Mesenchymal stem cell (in vitro differentiated cells and primary cell): Measurements from ENCODE around the gene HOXB4.

ENCODE experiments used
- DNase-seq: peaks from one replicate; pipeline ENCODE4 v3.0.0-alpha.2; 2013
- H2AFZ ChIP-seq: one replicate; pipeline ENCODE4 v1.6.1; 2013; ENCODE audit warnings: low read depth, mild to moderate bottlenecking, control low read depth, inconsistent platforms, low read length, moderate library complexity
- H2AK5ac ChIP-seq: 2 replicates; pipeline ENCODE4 v1.6.1; 2013; ENCODE audit warnings: low read length, moderate library complexity, mild to moderate bottlenecking, inconsistent platforms; ENCODE audit not compliant: severe bottlenecking
- H2BK120ac ChIP-seq: one replicate; pipeline ENCODE4 v1.6.1; 2013; ENCODE audit warnings: low read depth, mild to moderate bottlenecking, inconsistent platforms, low read length, moderate library complexity
- H2BK12ac ChIP-seq, 2 experiments: one replicate each; pipeline ENCODE4 v1.6.1; 2013; ENCODE audit warnings: inconsistent platforms in 2 of 2, low read length in 2 of 2, mild to moderate bottlenecking in 2 of 2, moderate library complexity in 2 of 2, control low read depth in 1 of 2
- H2BK15ac ChIP-seq: one replicate; pipeline ENCODE4 v1.6.1; 2013; ENCODE audit warnings: mild to moderate bottlenecking, low read depth, inconsistent platforms; ENCODE audit not compliant: poor library complexity, severe bottlenecking
- H2BK5ac ChIP-seq: 2 replicates; pipeline ENCODE4 v1.6.1; 2013; ENCODE audit warnings: low read depth, mild to moderate bottlenecking, low read length, control low read depth, inconsistent platforms; ENCODE audit not compliant: poor library complexity, severe bottlenecking
- H3K14ac ChIP-seq, 2 experiments: one replicate each; pipeline ENCODE4 v1.6.1; 2013; ENCODE audit warnings: inconsistent platforms in 2 of 2, low read length in 2 of 2, control low read depth in 1 of 2, mild to moderate bottlenecking in 1 of 2, moderate library complexity in 1 of 2
- H3K18ac ChIP-seq, 2 experiments: one replicate each; pipeline ENCODE4 v1.6.1; 2013; ENCODE audit warnings: inconsistent platforms in 2 of 2, low read length in 2 of 2, control low read depth in 1 of 2, low read depth in 1 of 2, mild to moderate bottlenecking in 1 of 2
- H3K23ac ChIP-seq, 2 experiments: one replicate each; pipeline ENCODE4 v1.6.1; 2013; ENCODE audit warnings: inconsistent platforms in 2 of 2, low read length in 2 of 2, mild to moderate bottlenecking in 2 of 2, moderate library complexity in 2 of 2, control low read depth in 1 of 2
- H3K27ac ChIP-seq: 2 replicates; pipeline ENCODE4 v1.5.1; 2013; ENCODE audit warnings: mild to moderate bottlenecking, moderate library complexity, low read length, control low read depth, inconsistent platforms; ENCODE audit not compliant: poor library complexity, severe bottlenecking
- H3K27me3 ChIP-seq, 2 experiments: 2 replicates each; pipeline versions ENCODE4 v1.6.1 to v1.7.0; 2013; ENCODE audit warnings: low read length in 2 of 2, mild to moderate bottlenecking in 2 of 2, moderate library complexity in 2 of 2, control low read depth in 1 of 2, inconsistent platforms in 1 of 2; ENCODE audit not compliant: control insufficient read depth in 1 of 2, insufficient read depth in 1 of 2
- H3K36me3 ChIP-seq, 2 experiments: 2 replicates each; pipeline versions ENCODE4 v1.6.1 to v1.7.0; 2013; ENCODE audit warnings: low read length in 2 of 2, control low read depth in 1 of 2, inconsistent platforms in 1 of 2, low read depth in 1 of 2, mild to moderate bottlenecking in 1 of 2; ENCODE audit not compliant: insufficient read depth in 2 of 2, control insufficient read depth in 1 of 2
- H3K4ac ChIP-seq, 2 experiments: one replicate each; pipeline ENCODE4 v1.6.1; 2013; ENCODE audit warnings: inconsistent platforms in 2 of 2, low read length in 2 of 2, mild to moderate bottlenecking in 2 of 2, moderate library complexity in 2 of 2, control low read depth in 1 of 2, low read depth in 1 of 2
- H3K4me1 ChIP-seq: 2 replicates; pipeline ENCODE4 v1.6.1; 2013; ENCODE audit warnings: low read depth, low read length, control low read depth; ENCODE audit not compliant: control insufficient read depth, insufficient read depth
- H3K4me2 ChIP-seq: 2 replicates; pipeline ENCODE4 v1.6.1; 2013; ENCODE audit warnings: low read length, mild to moderate bottlenecking, inconsistent platforms; ENCODE audit not compliant: poor library complexity, severe bottlenecking
- H3K4me3 ChIP-seq, 2 experiments: 2 replicates each; pipeline versions ENCODE4 v1.5.1 to v1.7.0; 2013; ENCODE audit warnings: low read length in 2 of 2, mild to moderate bottlenecking in 2 of 2, control low read depth in 1 of 2, low read depth in 1 of 2; ENCODE audit not compliant: insufficient read depth in 1 of 2
- H3K79me1 ChIP-seq: replicated peaks from 2 replicates; pipeline ENCODE4 v1.6.1; 2013; ENCODE audit warnings: mild to moderate bottlenecking, control low read depth, low read length, inconsistent platforms; ENCODE audit not compliant: poor library complexity, severe bottlenecking
- H3K9ac ChIP-seq: 2 replicates; pipeline ENCODE4 v1.7.0; 2013; ENCODE audit warnings: mild to moderate bottlenecking, low read length, moderate library complexity
- H3K9me3 ChIP-seq: 2 replicates; pipeline ENCODE4 v1.7.0; 2013; ENCODE audit warnings: mild to moderate bottlenecking, low read length; ENCODE audit not compliant: control insufficient read depth
- H4K8ac ChIP-seq: one replicate; pipeline ENCODE4 v1.6.1; 2013; ENCODE audit warnings: inconsistent platforms, mild to moderate bottlenecking, low read length, moderate library complexity
- H4K91ac ChIP-seq: one replicate; pipeline ENCODE4 v1.6.1; 2013; ENCODE audit warnings: mild to moderate bottlenecking, low read length, inconsistent platforms
- WGBS: methylation state at CpG from one replicate; pipeline ENCODE4 v1.1.7; 2013; ENCODE audit warnings: mixed read lengths; 5-methylcytosine and 5-hydroxymethylcytosine counted together

The HOXB4 gene

DNA sequence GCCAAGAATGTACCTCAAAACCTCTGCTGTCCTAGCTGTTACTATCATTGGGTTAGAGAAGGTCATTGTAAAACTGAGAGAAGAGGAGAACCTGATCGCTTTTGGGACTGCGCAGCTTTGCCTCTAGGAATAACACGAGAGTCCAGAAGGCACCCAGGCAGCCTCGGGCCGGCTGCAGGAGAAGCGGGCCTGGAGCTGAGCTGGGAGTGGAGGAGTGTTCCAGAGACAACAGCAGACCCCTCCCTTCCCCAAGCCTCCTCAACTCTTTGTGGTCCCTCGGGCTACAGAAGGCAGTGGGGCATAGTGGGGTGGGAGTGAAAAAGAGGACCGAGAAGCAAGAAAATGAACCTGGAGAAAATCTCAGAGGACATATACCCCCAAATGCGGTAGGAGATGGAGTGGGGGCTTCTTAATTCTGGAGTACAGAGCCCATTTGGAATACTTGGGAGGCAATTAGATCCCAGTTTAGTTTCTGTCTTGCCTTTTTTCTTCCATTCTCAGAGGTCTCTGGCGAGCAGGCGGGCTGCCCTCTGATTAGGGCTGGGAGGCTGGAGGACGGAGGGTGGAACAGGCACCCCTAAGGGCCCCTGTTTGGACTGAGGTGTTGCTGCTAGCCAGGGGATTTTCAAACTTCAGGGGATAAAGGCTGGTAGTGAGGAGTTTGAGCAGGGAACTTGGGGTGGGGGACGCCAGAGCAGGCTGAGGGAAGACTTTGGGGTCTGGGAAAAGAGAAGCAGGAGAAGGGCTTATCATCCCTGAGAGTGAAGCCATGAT lies 19.9 kb downstream of the HOXB4 start:
- no peak overlapping the region for H2BK5ac ChIP-seq
- H2BK15ac ChIP-seq, result peak overlapping the region; percentile 52
- H4K91ac ChIP-seq, result peak overlapping the region; percentile 18
- peak overlapping the region; percentile 41 for H2AK5ac ChIP-seq
- peak overlapping the region; percentile 38 to 81 for H3K4ac ChIP-seq
- peak; percentile 31 for DNase-seq
- H3K9ac ChIP-seq, result peak overlapping the region; percentile 82
- no peak overlapping the region for H3K4me2 ChIP-seq
- H3K4me3 ChIP-seq, result peak overlapping the region in 1 of 2 experiments; percentile 68
- peak overlapping the region in 1 of 2 experiments; percentile 31 for H3K14ac ChIP-seq
- peak overlapping the region; percentile 86 for H4K8ac ChIP-seq
- peaks cover 1% of the 10 kb centered on the region for H3K79me1 ChIP-seq
- no peaks in the 10 kb centered on the region for H3K9me3 ChIP-seq
- 52% methylated on average over 12 of the region's 13 CpGs for WGBS
- peak overlapping the region; percentile 55 to 95 for H3K23ac ChIP-seq
- H3K27ac ChIP-seq, result no peak overlapping the region
- H3K4me1 ChIP-seq, result peaks cover 36% of the 10 kb centered on the region
- peaks cover 15 to 21% of the 10 kb centered on the region in 2 experiments for H3K36me3 ChIP-seq
- H2BK120ac ChIP-seq, result no peak overlapping the region
- no peak overlapping the region for H2AFZ ChIP-seq
- no peaks in the 10 kb centered on the region for H3K27me3 ChIP-seq
- peak overlapping the region in 1 of 2 experiments; percentile 71 for H2BK12ac ChIP-seq
- H3K18ac ChIP-seq, result peak overlapping the region; percentile 70 to 90

GRCh38 chr17:48556576-48557401 lies 21.4 kb downstream of the HOXB4 start:
- peak; percentile 68 for DNase-seq

DNA sequence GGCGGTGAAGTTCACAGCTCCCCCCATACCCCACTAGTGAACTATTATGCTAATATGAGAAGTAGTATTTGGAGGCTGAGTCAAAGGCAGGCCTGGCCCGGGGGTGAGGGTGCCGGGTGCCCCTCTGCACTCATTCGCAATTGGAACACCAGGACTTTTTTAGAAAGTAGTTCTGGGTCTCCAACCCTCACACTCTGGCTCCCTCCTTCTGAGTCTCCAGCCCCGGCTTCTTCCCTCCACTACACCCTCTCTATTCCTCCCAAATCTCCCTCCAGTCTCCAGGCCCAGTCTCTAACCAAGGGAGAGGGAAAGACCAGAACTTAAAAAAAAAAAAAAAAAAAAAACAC lies 21.9 kb downstream of the HOXB4 start:
- Histone ChIP-seq H2AFZ (no peak overlapping the region), H3K79me1 (peaks cover 3% of the 10 kb centered on the region), H3K23ac (no peak overlapping the region), H2BK12ac (peak overlapping the region in 1 of 2 experiments; percentile 25), H2AK5ac (no peak overlapping the region), H3K9ac (peak overlapping the region; percentile 82), H3K36me3 (peaks cover 13 to 24% of the 10 kb centered on the region in 2 experiments), H3K4ac (no peak overlapping the region), H3K9me3 (no peaks in the 10 kb centered on the region), H3K14ac (no peak overlapping the region), H2BK120ac (peak overlapping the region; percentile 55), H3K4me2 (peak overlapping the region; percentile 66), H4K8ac (no peak overlapping the region), H2BK5ac (no peak overlapping the region), H3K18ac (no peak overlapping the region), H2BK15ac (no peak overlapping the region), H3K27ac (peak overlapping the region; percentile 75), H3K4me3 (peak overlapping the region in 1 of 2 experiments; percentile 68), H4K91ac (no peak overlapping the region), H3K4me1 (peaks cover 35% of the 10 kb centered on the region), H3K27me3 (no peaks in the 10 kb centered on the region)
- 10% methylated on average over 4 of the region's 5 CpGs for WGBS
- DNase-seq, result peak; percentile 47

More at GRCh38 chr17:48556576-48557401, 21.4 kb downstream of the HOXB4 start:
- H2BK12ac ChIP-seq, result peak overlapping the region in 1 of 2 experiments; percentile 49
- peaks cover 3% of the 10 kb centered on the region for H3K79me1 ChIP-seq
- H3K14ac ChIP-seq, result no peak overlapping the region
- H3K18ac ChIP-seq, result peak overlapping the region; percentile 48 to 79
- H2BK120ac ChIP-seq, result no peak overlapping the region
- WGBS, result 10% methylated on average over 6 of the region's 7 CpGs
- H2AK5ac ChIP-seq, result peak overlapping the region; percentile 29
- no peak overlapping the region for H4K91ac ChIP-seq
- peak overlapping the region in 1 of 2 experiments; percentile 83 for H3K4ac ChIP-seq
- peak overlapping the region in 1 of 2 experiments; percentile 68 for H3K4me3 ChIP-seq
- H2BK5ac ChIP-seq, result no peak overlapping the region
- H3K27ac ChIP-seq, result peak overlapping the region; percentile 75
- H3K9me3 ChIP-seq, result no peaks in the 10 kb centered on the region
- no peak overlapping the region for H2BK15ac ChIP-seq
- no peaks in the 10 kb centered on the region for H3K27me3 ChIP-seq
- peak overlapping the region; percentile 82 for H3K9ac ChIP-seq
- peaks cover 35% of the 10 kb centered on the region for H3K4me1 ChIP-seq
- H3K4me2 ChIP-seq, result no peak overlapping the region
- peak overlapping the region; percentile 36 for H4K8ac ChIP-seq
- H3K36me3 ChIP-seq, result peaks cover 12 to 18% of the 10 kb centered on the region in 2 experiments
- no peak overlapping the region for H2AFZ ChIP-seq
- H3K23ac ChIP-seq, result peak overlapping the region in 1 of 2 experiments; percentile 86
